ENCODE data around the gene ADPRH. TPM values are rescaled to one million over a fixed set of nuclear protein-coding genes. Genes with fewer than 3 reads are reported as not detected.
"Not testable (repeated sequence)": the region's sequence is repeated elsewhere in the genome, so short reads cannot be mapped to it uniquely, and the experiment has no call there.

Gene ADPRH
- total RNA-seq, 2 donors from 2014 or later: 7.8 to 11.8 TPM

GRCh38 chr3:119590706-119591105 is 11.4 kb downstream of the ADPRH start:
- H3K4me1 Mint-ChIP-seq: peaks cover 52% of the 10 kb centered on the region
- TF ChIP-seq CTCF (conservative IDR thresholded peaks at IDR 0.05): no peak
- peaks cover 4% of the 10 kb centered on the region for H3K9me3 Mint-ChIP-seq
- no peaks in the 10 kb centered on the region for H3K27me3 Mint-ChIP-seq (ENCODE audit: insufficient read depth)
- peak overlapping the region; percentile 37 for H3K4me3 ChIP-seq (ENCODE audit: low read length)
- WGBS, 2 experiments (ENCODE audit: insufficient coverage in 1 of 2, insufficient read length in 1 of 2): 80 to 82% methylated on average over 1 of the region's 1 CpG
- H3K4me3 Mint-ChIP-seq: peak overlapping the region; percentile 9
- no peaks in the 10 kb centered on the region for H3K27me3 ChIP-seq (ENCODE audit: control insufficient read depth, insufficient read depth, low read length, poor library complexity, severe bottlenecking)
- no peak overlapping the region for H3K27ac ChIP-seq (ENCODE audit: low read depth, low read length)
- peak overlapping the region; percentile 52 for H3K27ac Mint-ChIP-seq
- H3K4me1 ChIP-seq (ENCODE audit: control insufficient read depth, insufficient read depth, low read length): peaks cover 15% of the 10 kb centered on the region
- H3K36me3 Mint-ChIP-seq (ENCODE audit: low read depth): peaks cover 3% of the 10 kb centered on the region
- H3K9me3 ChIP-seq (ENCODE audit: control insufficient read depth, low read length): peaks cover 8% of the 10 kb centered on the region
- H3K36me3 ChIP-seq (ENCODE audit: control insufficient read depth, insufficient read depth, low read length): no peaks in the 10 kb centered on the region
- H3K9ac ChIP-seq (ENCODE audit: extremely low read depth, low read length, poor library complexity, severe bottlenecking): no peak overlapping the region
- DNase-seq: no peak

- Histone ChIP-seq H3K36me3 (ENCODE audit: control insufficient read depth, insufficient read depth, low read length) (no peaks in the 10 kb centered on the region), H3K4me1 (ENCODE audit: control insufficient read depth, insufficient read depth, low read length) (peaks cover 15% of the 10 kb centered on the region), H3K27ac (ENCODE audit: low read depth, low read length) (no peak overlapping the region), H3K9ac (ENCODE audit: extremely low read depth, low read length, poor library complexity, severe bottlenecking) (no peak overlapping the region), H3K27me3 (ENCODE audit: control insufficient read depth, insufficient read depth, low read length, poor library complexity, severe bottlenecking) (no peaks in the 10 kb centered on the region), H3K9me3 (ENCODE audit: control insufficient read depth, low read length) (peaks cover 8% of the 10 kb centered on the region), H3K4me3 (ENCODE audit: low read length) (no peak overlapping the region)
- 80 to 100% methylated on average over 1 of the region's 1 CpG for WGBS, 2 experiments (ENCODE audit: insufficient coverage in 1 of 2, insufficient read length in 1 of 2)
- H3K27ac Mint-ChIP-seq: no peak overlapping the region
- DNase-seq: no peak
- H3K4me3 Mint-ChIP-seq: no peak overlapping the region
- no peak for TF ChIP-seq CTCF (conservative IDR thresholded peaks at IDR 0.05)
- peaks cover 4% of the 10 kb centered on the region for H3K9me3 Mint-ChIP-seq
- no peaks in the 10 kb centered on the region for H3K27me3 Mint-ChIP-seq (ENCODE audit: insufficient read depth)
- peaks cover 56% of the 10 kb centered on the region for H3K4me1 Mint-ChIP-seq
- H3K36me3 Mint-ChIP-seq (ENCODE audit: low read depth): no peaks in the 10 kb centered on the region
These were observed 13.6 kb downstream of the ADPRH start for GRCh38 chr3:119592861-119593260.

GRCh38 chr3:119594066-119594465 is 14.8 kb downstream of the ADPRH start:
- no peak for DNase-seq
- peaks cover 5% of the 10 kb centered on the region for H3K4me1 ChIP-seq (ENCODE audit: control insufficient read depth, insufficient read depth, low read length)
- no peaks in the 10 kb centered on the region for H3K36me3 ChIP-seq (ENCODE audit: control insufficient read depth, insufficient read depth, low read length)
- Mint-ChIP-seq H3K27me3 (ENCODE audit: insufficient read depth) (no peaks in the 10 kb centered on the region), H3K36me3 (ENCODE audit: low read depth) (no peaks in the 10 kb centered on the region), H3K27ac (no peak overlapping the region), H3K9me3 (peaks cover 4% of the 10 kb centered on the region), H3K4me1 (peaks cover 54% of the 10 kb centered on the region), H3K4me3 (no peak overlapping the region)
- no peak for TF ChIP-seq CTCF (conservative IDR thresholded peaks at IDR 0.05)
- no peaks in the 10 kb centered on the region for H3K27me3 ChIP-seq (ENCODE audit: control insufficient read depth, insufficient read depth, low read length, poor library complexity, severe bottlenecking)
- H3K9me3 ChIP-seq (ENCODE audit: control insufficient read depth, low read length): peaks cover 8% of the 10 kb centered on the region
- no peak overlapping the region for H3K4me3 ChIP-seq (ENCODE audit: low read length)
- 93 to 95% methylated on average over 4 to 5 of the region's 5 CpGs for WGBS, 2 experiments (ENCODE audit: insufficient coverage in 1 of 2, insufficient read length in 1 of 2)
- no peak overlapping the region for H3K27ac ChIP-seq (ENCODE audit: low read depth, low read length)
- H3K9ac ChIP-seq (ENCODE audit: extremely low read depth, low read length, poor library complexity, severe bottlenecking): no peak overlapping the region

GRCh38 chr3:119594929-119595328 is 15.6 kb downstream of the ADPRH start:
- H3K9me3 ChIP-seq (ENCODE audit: control insufficient read depth, low read length); H3K9ac ChIP-seq (ENCODE audit: extremely low read depth, low read length, poor library complexity, severe bottlenecking); H3K4me3 ChIP-seq (ENCODE audit: low read length); H3K4me1 ChIP-seq (ENCODE audit: control insufficient read depth, insufficient read depth, low read length); H3K4me3 Mint-ChIP-seq; H3K9me3 Mint-ChIP-seq; H3K27ac ChIP-seq (ENCODE audit: low read depth, low read length); H3K27ac Mint-ChIP-seq; H3K27me3 ChIP-seq (ENCODE audit: control insufficient read depth, insufficient read depth, low read length, poor library complexity, severe bottlenecking); H3K36me3 ChIP-seq (ENCODE audit: control insufficient read depth, insufficient read depth, low read length); H3K27me3 Mint-ChIP-seq (ENCODE audit: insufficient read depth); H3K36me3 Mint-ChIP-seq (ENCODE audit: low read depth); DNase-seq: not testable (repeated sequence)
- peaks cover 48% of the 10 kb centered on the region for H3K4me1 Mint-ChIP-seq
- 100% methylated on average over 1 of the region's 1 CpG; no CpG with 5 or more reads in 1 of the 2 experiments for WGBS, 2 experiments (ENCODE audit: insufficient coverage in 1 of 2, insufficient read length in 1 of 2)

Measured in endodermal cell (in vitro differentiated cells).